Stimulated activated CD8-positive, alpha-beta memory T cell treated with anti-CD3 and anti-CD28 coated beads, Interleukin-12 subunit alpha, Interleukin-12 subunit beta, amount 100 ng/mL, for 24 hours (primary cell): Measurements from ENCODE around the gene KCNJ5.

Source experiments
- DNase-seq: peaks from one replicate; pipeline ENCODE4 v3.0.0-alpha.2; 2020; ENCODE audit errors: extremely low read depth

The KCNJ5 gene

GRCh38 chr11:128895526-128895925, 4.4 kb downstream of the KCNJ5 start:
- no peak for DNase-seq

DNA sequence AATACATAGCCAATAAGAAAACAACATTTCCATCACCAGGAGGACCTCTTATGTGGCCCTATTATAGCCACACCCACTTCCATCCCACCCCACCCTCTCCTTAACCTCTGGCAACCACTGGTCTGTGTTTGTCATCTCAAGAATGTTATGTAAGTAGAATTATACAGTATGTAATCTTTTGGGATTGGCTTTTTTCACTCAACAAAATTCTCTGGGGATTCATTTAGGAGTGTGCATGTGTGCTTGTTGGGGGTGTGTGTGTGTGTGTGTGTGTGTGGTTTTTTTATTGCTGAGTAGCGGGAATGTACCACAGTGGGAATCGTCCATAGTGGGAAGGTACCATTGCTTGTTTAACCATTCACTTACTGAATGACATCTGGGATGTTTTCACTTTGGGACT, 5.2 kb downstream of the KCNJ5 start:
- DNase-seq, result no peak

DNA sequence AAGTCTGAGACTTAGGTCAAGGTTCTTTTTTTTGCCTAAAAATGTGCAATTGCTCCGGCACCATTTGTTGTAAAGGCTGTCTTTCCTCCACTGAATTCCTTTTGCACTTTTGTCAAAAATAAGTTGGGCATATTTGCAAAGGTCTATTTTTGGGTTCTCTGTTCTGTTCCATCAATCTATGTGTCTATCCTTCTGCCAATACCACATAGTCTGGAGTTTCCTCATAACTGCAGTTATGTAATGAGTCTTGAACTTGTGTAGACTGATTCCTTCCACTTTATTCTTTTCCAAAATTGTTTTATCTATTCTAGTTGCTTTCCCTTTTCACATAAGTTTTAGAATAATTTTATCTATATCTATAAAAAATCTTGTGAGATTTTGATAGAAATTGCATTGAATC, 6.7 kb downstream of the KCNJ5 start:
- DNase-seq, result no peak

DNA sequence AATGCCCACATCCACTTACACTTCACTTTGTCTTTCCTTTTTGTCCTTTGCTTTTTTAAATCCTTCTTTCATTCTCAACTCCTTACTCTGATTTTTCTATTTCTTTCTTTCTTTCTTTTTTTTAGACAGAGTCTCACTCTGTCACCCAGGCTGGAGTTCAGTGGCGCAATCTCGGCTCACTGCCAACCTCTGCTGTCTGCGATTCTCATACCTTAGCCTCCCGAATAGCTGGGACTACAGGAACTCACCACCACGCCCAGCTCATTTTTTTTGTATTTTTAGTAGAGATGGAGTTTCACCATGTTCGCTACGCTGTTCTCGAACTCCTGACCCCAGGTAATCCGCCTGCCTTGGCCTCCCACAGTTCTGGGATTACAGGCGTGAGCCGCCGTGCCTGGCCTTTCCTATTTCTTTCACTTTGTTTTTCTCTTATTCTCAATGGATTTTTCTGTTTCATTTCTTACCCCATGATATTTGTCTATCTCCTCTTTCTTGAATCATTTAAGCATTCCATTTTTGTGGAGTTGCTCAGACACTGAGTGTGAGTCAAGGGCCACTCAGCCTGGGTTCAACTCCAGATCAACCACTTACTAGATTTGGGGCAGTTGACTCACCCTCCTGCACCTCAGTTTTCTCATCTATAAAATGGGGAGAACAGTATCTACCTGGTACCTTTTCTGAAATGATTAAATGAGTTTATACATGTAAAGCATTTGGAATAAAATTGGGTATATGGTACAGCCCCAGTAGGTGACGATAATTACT, 7.6 kb downstream of the KCNJ5 start:
- no peak for DNase-seq

- no peak for DNase-seq
Observed at GRCh38 chr11:128900468-128900867, 9.3 kb downstream of the KCNJ5 start.

GRCh38 chr11:128901653-128902514, 10.7 kb downstream of the KCNJ5 start:
- DNase-seq, result no peak

DNA sequence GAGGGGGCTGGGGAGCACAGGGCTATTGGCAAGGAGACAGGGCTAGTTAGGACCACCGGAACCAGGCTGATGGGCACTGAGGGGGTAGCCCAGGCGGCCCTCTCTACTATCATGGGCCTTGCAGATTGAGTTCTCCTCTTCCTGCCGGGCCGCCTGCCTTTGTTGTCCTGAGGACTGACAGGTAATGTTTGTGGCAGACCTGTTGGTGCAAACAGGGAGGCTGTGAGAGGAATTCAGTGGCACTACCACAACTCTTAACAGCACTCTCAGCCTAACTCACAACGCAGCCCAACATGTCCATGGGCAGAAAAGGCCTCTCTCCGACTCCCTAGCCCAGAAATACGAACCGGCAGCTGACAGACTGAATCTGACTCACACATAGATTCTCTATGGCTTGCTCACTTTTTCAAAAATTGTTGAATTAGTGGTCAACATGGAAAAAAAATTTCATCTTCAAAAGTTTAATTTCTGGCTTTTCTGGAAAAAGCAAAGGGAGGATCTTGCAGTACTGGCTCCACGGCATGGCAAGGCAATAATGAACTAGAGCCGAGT, 11.4 kb downstream of the KCNJ5 start:
- DNase-seq, result no peak

DNA sequence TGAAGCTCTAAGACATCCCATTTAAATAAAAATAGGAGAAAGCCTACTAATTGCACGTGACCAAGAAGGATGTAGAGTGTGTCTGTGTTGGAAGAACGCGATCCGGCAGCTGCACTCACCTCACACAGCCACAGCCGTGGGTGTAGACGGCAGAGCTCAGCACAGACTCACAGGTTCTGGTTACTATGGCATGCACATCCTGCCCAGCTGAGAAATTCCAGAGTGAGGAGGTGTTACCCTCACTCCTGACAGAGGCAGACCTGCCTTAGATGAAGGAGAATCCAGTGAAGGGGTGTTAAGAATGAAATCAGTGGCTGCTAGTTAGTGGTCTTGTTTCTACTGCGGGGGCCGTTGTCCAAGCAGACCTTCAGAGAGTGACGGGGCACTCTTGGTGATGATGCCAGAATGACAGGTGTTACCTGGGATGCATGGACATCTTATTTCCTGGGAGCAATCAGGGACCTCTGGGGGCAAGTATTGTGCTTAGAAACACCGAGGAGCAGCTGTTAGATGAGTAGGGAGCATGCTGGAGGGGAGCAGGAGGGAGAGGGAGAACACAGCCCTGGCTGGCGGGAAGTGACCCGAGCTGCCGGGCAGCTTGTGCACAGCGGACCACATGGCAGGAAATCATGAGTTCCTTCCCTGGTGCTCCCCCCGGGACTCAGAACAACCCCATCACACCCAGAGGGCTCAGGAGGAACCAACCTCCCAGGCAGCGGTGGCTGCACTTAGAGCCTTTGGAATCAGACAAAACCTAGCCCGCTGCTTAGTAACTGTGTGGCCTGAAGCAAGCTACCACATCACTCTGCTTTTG, 12.3 kb downstream of the KCNJ5 start:
- no peak for DNase-seq

GRCh38 chr11:128904303-128904655, 13.1 kb downstream of the KCNJ5 start:
- DNase-seq, result no peak

DNA sequence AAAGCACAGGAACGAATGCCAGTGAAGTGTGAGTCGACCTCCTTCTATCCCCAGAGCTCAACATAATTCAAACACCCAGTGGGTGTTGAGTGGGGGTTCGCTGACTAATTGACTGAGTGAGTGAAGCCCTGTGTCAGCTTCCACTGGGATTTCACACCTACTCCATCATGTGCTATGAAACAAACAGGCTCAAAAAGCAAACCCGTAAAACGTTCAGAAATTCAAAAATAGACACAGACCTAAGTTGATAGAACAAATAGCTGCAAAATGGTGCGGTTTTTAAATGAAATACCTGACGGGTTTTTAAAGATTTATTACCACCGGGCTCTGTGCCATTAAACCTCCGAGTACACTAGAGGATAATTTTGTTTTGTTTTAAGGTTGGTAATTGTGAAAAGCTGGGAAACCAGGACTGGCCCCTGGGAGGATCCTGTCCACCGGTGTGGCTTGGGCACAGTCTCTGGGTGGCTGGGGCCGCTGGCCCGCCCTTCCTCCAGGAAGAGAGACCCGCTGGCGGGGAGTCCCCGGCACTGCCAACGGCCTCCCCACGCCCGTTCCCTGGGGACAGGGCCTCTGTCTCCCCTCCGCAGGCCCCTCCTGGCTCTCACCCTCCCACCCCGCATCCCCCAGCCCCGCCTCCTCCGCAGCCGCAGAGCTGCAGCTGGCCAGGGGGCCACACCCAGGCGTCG, 13.6 kb downstream of the KCNJ5 start:
- DNase-seq, result no peak

GRCh38 chr11:128905345-128906184, 14.4 kb downstream of the KCNJ5 start:
- DNase-seq, result no peak

- no peak for DNase-seq
Observed at GRCh38 chr11:128906185-128907050, 15.3 kb downstream of the KCNJ5 start.

DNA sequence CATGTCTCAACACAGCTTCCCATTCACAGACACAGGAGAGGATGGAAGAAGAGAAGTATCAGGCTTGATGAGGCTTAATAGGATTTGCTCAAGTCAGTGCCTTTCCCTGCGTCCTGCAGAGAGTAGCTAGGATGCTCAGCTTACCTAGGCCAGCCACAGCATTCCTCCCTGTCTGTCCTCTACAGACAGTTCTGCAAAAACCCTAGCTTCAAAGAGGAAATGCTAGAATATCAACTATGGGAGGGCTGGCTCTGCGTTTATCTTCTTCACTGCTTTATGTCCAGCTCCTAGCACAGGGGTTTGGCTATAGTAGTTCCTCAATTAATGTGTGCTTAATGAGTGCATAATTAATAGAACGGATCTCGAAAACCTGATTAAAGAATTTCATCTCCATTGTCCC, 16.4 kb downstream of the KCNJ5 start:
- no peak for DNase-seq

GRCh38 chr11:128908391-128909246, 17.5 kb downstream of the KCNJ5 start:
- no peak for DNase-seq

GRCh38 chr11:128909438-128910125, 18.4 kb downstream of the KCNJ5 start:
- DNase-seq, result no peak

DNA sequence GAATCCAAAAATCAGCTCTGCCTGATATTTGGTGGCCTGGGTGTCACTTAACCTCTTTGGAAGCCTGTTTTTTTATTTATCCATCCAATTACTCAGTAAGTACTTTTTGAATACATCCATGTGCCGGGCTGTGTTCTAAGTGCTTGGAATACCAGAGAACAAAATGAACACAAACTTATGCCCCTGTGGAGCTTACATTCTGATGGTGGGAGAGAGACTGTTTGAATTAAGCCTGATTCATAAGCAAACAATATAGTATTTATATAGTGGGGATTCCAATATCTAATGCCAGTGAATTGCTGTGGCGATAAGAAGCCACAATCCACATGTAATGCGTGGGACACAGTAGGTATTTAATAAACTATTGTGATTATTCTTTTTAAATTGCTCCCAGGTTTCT, 19.4 kb downstream of the KCNJ5 start:
- DNase-seq, result no peak

DNA sequence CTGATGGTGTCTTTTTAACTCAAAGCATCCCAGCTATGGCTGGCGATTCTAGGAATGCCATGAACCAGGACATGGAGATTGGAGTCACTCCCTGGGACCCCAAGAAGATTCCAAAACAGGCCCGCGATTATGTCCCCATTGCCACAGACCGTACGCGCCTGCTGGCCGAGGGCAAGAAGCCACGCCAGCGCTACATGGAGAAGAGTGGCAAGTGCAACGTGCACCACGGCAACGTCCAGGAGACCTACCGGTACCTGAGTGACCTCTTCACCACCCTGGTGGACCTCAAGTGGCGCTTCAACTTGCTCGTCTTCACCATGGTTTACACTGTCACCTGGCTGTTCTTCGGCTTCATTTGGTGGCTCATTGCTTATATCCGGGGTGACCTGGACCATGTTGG, 20.1 kb downstream of the KCNJ5 start:
- no peak for DNase-seq

GRCh38 chr11:128911701-128912100, 20.5 kb downstream of the KCNJ5 start:
- DNase-seq, result no peak
